ENCODE data around the gene CYRIA.

CYRIA gene

DNA sequence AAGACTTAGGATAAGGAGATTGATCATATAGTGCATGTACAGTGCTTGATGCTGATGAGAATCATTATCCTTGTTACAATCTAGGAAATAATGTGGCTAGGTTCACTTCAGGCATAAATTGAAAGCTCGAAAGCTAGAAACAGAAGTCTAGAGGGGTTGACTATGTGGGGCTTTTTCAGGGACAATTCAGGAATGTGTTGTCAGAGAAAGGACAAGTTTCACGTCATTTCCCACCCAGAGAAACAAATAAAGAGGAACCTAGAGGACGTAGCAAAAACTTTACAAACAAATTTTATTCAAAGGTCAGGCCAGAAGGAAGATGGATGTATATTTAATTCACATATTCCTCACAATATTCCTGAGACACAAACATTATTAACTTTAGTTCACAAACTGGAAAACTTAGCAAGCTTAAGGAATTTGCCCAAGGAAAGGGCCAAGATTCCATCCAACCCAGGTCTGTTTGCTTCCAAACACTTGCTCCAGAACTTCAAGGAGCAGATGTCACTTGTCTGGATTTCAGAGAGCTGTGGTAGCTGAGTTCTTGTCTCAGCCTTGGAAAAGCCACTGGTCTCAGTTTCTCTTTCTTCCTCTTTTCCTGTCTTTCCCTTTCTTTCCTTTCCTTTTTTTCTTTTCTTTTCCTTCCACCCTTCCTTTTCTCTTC lies 7.4 kb downstream of the CYRIA start:
- Histone ChIP-seq H3K9me2 (ENCODE audit: low read depth, low read length) (no peaks in the 10 kb centered on the region), H3K27ac (ENCODE audit: low read depth, low read length, poor library complexity, severe bottlenecking) (peak overlapping the region; percentile 75), H3K4me3 (ENCODE audit: low read depth, low read length, poor library complexity, severe bottlenecking) (no peak overlapping the region), H3K9me3 (ENCODE audit: low read length) (no peaks in the 10 kb centered on the region), H3K27me3 (ENCODE audit: insufficient read depth, low read length) (no peaks in the 10 kb centered on the region), H2AFZ (ENCODE audit: low read length) (no peak overlapping the region), H3F3A (ENCODE audit: insufficient read depth, low read length) (no peaks in the 10 kb centered on the region), H3K36me3 (ENCODE audit: insufficient read depth, low read length) (no peaks in the 10 kb centered on the region), H3K79me2 (ENCODE audit: insufficient read depth, low read length) (peaks cover 4% of the 10 kb centered on the region; the same call in 1 of the 2 replicates), H3K9ac (ENCODE audit: low read length) (no peak overlapping the region), H3K4me1 (ENCODE audit: insufficient read depth, low read length, severe bottlenecking) (peaks cover 97% of the 10 kb centered on the region), H4K20me1 (ENCODE audit: insufficient read depth, low read length) (no peaks in the 10 kb centered on the region), H3K4me2 (ENCODE audit: low read length) (0 out of 2 replicates have a peak overlapping the region, but pooled peaks have one; percentile 8)
- TF ChIP-seq, protein P1, sequence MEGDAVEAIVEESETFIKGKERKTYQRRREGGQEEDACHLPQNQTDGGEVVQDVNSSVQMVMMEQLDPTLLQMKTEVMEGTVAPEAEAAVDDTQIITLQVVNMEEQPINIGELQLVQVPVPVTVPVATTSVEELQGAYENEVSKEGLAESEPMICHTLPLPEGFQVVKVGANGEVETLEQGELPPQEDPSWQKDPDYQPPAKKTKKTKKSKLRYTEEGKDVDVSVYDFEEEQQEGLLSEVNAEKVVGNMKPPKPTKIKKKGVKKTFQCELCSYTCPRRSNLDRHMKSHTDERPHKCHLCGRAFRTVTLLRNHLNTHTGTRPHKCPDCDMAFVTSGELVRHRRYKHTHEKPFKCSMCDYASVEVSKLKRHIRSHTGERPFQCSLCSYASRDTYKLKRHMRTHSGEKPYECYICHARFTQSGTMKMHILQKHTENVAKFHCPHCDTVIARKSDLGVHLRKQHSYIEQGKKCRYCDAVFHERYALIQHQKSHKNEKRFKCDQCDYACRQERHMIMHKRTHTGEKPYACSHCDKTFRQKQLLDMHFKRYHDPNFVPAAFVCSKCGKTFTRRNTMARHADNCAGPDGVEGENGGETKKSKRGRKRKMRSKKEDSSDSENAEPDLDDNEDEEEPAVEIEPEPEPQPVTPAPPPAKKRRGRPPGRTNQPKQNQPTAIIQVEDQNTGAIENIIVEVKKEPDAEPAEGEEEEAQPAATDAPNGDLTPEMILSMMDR (IDR thresholded peaks at IDR 0.05; ENCODE audit: low read length): no peak
- no peak for TF ChIP-seq EZH2 (IDR thresholded peaks at IDR 0.05; ENCODE audit: borderline replicate concordance, low read length)

DNA sequence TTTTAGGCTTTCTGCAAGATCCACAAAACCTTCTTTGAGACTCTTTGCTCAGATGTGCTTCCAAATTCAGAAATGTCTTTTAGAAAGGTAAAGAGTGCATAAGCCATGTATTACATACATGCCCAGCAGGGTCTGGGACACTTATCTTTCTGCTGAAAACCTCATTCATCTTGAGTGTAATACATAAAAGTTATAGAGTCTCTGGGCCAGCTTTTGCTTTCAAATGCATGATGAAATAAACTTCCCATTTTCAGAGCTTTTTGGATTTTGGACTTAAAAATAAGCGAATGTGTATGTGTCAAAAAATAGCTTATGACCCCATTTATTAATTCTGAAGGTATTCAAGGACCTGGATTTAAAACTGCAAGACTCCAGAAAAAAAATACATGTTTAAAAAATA lies 8.0 kb downstream of the CYRIA start:
- Histone ChIP-seq H3K4me3 (ENCODE audit: low read depth, low read length, poor library complexity, severe bottlenecking) (no peak overlapping the region), H3K9ac (ENCODE audit: low read length) (no peak overlapping the region), H3K79me2 (ENCODE audit: insufficient read depth, low read length) (peaks cover 1% of the 10 kb centered on the region; the same call in 1 of the 2 replicates), H3K9me3 (ENCODE audit: low read length) (no peaks in the 10 kb centered on the region), H3K4me2 (ENCODE audit: low read length) (peak overlapping the region; percentile 8; the same call in 1 of the 2 replicates), H3F3A (ENCODE audit: insufficient read depth, low read length) (no peaks in the 10 kb centered on the region), H3K27me3 (ENCODE audit: insufficient read depth, low read length) (no peaks in the 10 kb centered on the region), H4K20me1 (ENCODE audit: insufficient read depth, low read length) (no peaks in the 10 kb centered on the region), H3K36me3 (ENCODE audit: insufficient read depth, low read length) (no peaks in the 10 kb centered on the region), H3K27ac (ENCODE audit: low read depth, low read length, poor library complexity, severe bottlenecking) (peak overlapping the region; percentile 75), H3K9me2 (ENCODE audit: low read depth, low read length) (no peaks in the 10 kb centered on the region), H3K4me1 (ENCODE audit: insufficient read depth, low read length, severe bottlenecking) (peaks cover 97% of the 10 kb centered on the region), H2AFZ (ENCODE audit: low read length) (no peak overlapping the region)
- TF ChIP-seq, protein P1 (IDR thresholded peaks at IDR 0.05; ENCODE audit: low read length): no peak
- no peak for TF ChIP-seq EZH2 (IDR thresholded peaks at IDR 0.05; ENCODE audit: borderline replicate concordance, low read length)

DNA sequence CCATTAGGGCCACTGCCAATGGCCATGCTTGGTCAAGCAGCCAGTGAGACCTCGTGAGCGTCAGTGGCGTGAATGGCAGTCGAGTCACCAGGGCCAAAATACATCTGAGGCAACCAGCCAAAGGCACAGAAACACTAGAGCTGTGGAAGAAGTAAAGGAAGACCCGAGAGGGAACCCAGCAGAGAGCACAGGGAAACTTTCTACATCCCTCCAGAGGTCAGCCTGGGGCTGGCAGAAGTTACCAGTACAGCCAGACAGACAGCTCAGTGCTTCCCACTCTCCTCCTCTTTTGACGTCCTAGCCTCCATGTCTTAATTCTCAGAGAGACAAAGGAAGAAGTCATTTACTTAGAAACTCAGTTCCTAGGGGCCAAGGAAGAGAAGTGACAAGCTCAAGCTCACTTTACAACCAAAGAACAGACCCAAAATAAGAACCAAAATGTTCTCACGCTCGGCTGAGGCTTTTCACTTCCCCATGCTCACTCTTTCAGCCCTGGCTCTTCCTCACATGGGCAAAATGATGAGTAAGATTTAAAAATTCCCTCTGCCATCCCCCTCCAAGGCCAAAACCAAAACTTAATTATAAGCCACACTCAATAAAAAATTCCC lies 8.7 kb downstream of the CYRIA start:
- H2AFZ ChIP-seq (ENCODE audit: low read length): no peak overlapping the region
- H3K9me2 ChIP-seq (ENCODE audit: low read depth, low read length): no peaks in the 10 kb centered on the region

More for the DNA sequence above, 8.7 kb downstream of the CYRIA start:
- no peaks in the 10 kb centered on the region for H3K27me3 ChIP-seq (ENCODE audit: insufficient read depth, low read length)
- H3K4me1 ChIP-seq (ENCODE audit: insufficient read depth, low read length, severe bottlenecking): peaks cover 97% of the 10 kb centered on the region
- peak overlapping the region; percentile 75 for H3K27ac ChIP-seq (ENCODE audit: low read depth, low read length, poor library complexity, severe bottlenecking)
- H3K9me3 ChIP-seq (ENCODE audit: low read length): no peaks in the 10 kb centered on the region
- peak overlapping the region; percentile 55 for H3K4me2 ChIP-seq (ENCODE audit: low read length)
- no peaks in the 10 kb centered on the region for H3F3A ChIP-seq (ENCODE audit: insufficient read depth, low read length)
- no peak for TF ChIP-seq EZH2 (IDR thresholded peaks at IDR 0.05; ENCODE audit: borderline replicate concordance, low read length)
- TF ChIP-seq, protein P1 (IDR thresholded peaks at IDR 0.05; ENCODE audit: low read length): no peak
- H3K9ac ChIP-seq (ENCODE audit: low read length): no peak overlapping the region; the same call in 1 of the 2 replicates
- H3K79me2 ChIP-seq (ENCODE audit: insufficient read depth, low read length): no peaks in the 10 kb centered on the region
- no peaks in the 10 kb centered on the region for H3K36me3 ChIP-seq (ENCODE audit: insufficient read depth, low read length)
- H4K20me1 ChIP-seq (ENCODE audit: insufficient read depth, low read length): no peaks in the 10 kb centered on the region
- H3K4me3 ChIP-seq (ENCODE audit: low read depth, low read length, poor library complexity, severe bottlenecking): peak overlapping the region; percentile 11
